Thyroid gland (tissue), 4 donors: Measurements from ENCODE around the gene HLCS. TPM values are rescaled to one million over a fixed set of nuclear protein-coding genes. Genes with fewer than 3 reads are reported as not detected.

Source experiments
- DNase-seq, 2 donors: peaks; one replicate each; pipeline ENCODE4 v3.0.0-alpha.2; 2019
- H3K27ac ChIP-seq, 3 donors: fragments of 200-600 bp; sonication (generic); 1 replicate in 2 of 3; 2 replicates in 1 of 3; pipeline ENCODE4 v1.5.1; 2016 to 2019; ENCODE audit warnings: mild to moderate bottlenecking in 1 of 3, moderate library complexity in 1 of 3
- H3K27me3 ChIP-seq: fragments of 200-600 bp; sonication (generic); one replicate; pipeline ENCODE4 v1.5.1; 2019
- H3K36me3 ChIP-seq, 2 donors: fragments of 200-600 bp; sonication (generic); one replicate each; pipeline ENCODE4 v1.5.1; 2016 to 2019
- H3K4me1 ChIP-seq, 2 donors: fragments of 200-600 bp; sonication (generic); one replicate each; pipeline ENCODE4 v1.5.1; 2017 to 2019
- H3K4me3 ChIP-seq, 3 donors: fragments of 200-600 bp; sonication (generic); replicated peaks in 1 of 3; 1 replicate in 2 of 3; 2 replicates in 1 of 3; pipeline ENCODE4 v1.5.1; 2016; ENCODE audit warnings: mild to moderate bottlenecking in 1 of 3
- H3K9me3 ChIP-seq: fragments of 200-600 bp; sonication (generic); one replicate; pipeline ENCODE4 v1.5.1; 2017
- CTCF ChIP-seq, 6 experiments: fragments of 200-600 bp in 3 of 6; fragments of 450-650 bp in 3 of 6; sonication (generic) in 3 of 6; IDR thresholded peaks; one replicate each; pipeline ENCODE4 v1.5.1; 2016 to 2019; ENCODE audit warnings: antibody characterized with exemption in 6 of 6, mild to moderate bottlenecking in 2 of 6, inconsistent platforms in 1 of 6, moderate library complexity in 1 of 6
- POLR2A ChIP-seq, 2 donors: fragments of 450-650 bp; IDR thresholded peaks; one replicate each; pipeline ENCODE4 v1.6.1; 2017; ENCODE audit warnings: antibody characterized with exemption in 2 of 2, mild to moderate bottlenecking in 2 of 2, moderate library complexity in 1 of 2
- WGBS, 2 donors: methylation state at CpG; one replicate each; pipeline ENCODE4 v1.1.5; 2017; 5-methylcytosine and 5-hydroxymethylcytosine counted together
- intact Hi-C: fragments of 100-400 bp; cut with DNase I; formaldehyde crosslinking; loops from one replicate; pipeline ENCODE4 v1.15.1; 2023
- total RNA-seq, 4 donors: library from RNA; depleted of rRNA; stranded (reverse); fragments of >200 nt; gene quantifications; one replicate each; pipeline ENCODE4 v1.2.3, GENCODE V29; 2016

HLCS gene
- total RNA-seq, 4 donors from 2014 or later, result 34.2 to 70.7 (median 43.4) TPM

- H3K27ac ChIP-seq, result no peak overlapping the region
- no peak overlapping the region for H3K4me3 ChIP-seq
- TF ChIP-seq CTCF (IDR thresholded peaks at IDR 0.05) (no peak), POLR2A (IDR thresholded peaks at IDR 0.05) (no peak)
- H3K4me1 ChIP-seq, result no peaks in the 10 kb centered on the region
- H3K9me3 ChIP-seq, result no peaks in the 10 kb centered on the region
- WGBS, 2 donors, result 92 to 98% methylated on average over 5 of the region's 5 CpGs
- DNase-seq, result no peak
- intact Hi-C loops, result no loop called here
- H3K36me3 ChIP-seq, result no peaks in the 10 kb centered on the region
- H3K27me3 ChIP-seq, result no peaks in the 10 kb centered on the region
Measured at GRCh38 chr21:36909423-36909822, 57.0 kb downstream of the HLCS start.

GRCh38 chr21:36908260-36908908 lies 58.1 kb downstream of the HLCS start:
- TF ChIP-seq POLR2A (IDR thresholded peaks at IDR 0.05) (no peak), CTCF (IDR thresholded peaks at IDR 0.05) (no peak)

GRCh38 chr21:36904093-36904666 lies 62.3 kb downstream of the HLCS start:
- Histone ChIP-seq H3K36me3 (no peaks in the 10 kb centered on the region), H3K4me3 (no peak overlapping the region), H3K27ac (no peak overlapping the region), H3K4me1 (no peaks in the 10 kb centered on the region), H3K27me3 (no peaks in the 10 kb centered on the region), H3K9me3 (no peaks in the 10 kb centered on the region)
- intact Hi-C loops, result no loop called here
- no peak for DNase-seq
- WGBS, 2 donors, result 69 to 81% methylated on average over 3 of the region's 3 CpGs
- TF ChIP-seq CTCF (IDR thresholded peaks at IDR 0.05) (no peak), POLR2A (IDR thresholded peaks at IDR 0.05) (no peak)

More at GRCh38 chr21:36908260-36908908, 58.1 kb downstream of the HLCS start:
- no peak overlapping the region for H3K27ac ChIP-seq
- intact Hi-C loops, result no loop called here
- no peak overlapping the region for H3K4me3 ChIP-seq
- H3K36me3 ChIP-seq, result no peaks in the 10 kb centered on the region
- no peaks in the 10 kb centered on the region for H3K9me3 ChIP-seq
- WGBS, 2 donors, result 98 to 99% methylated on average over 3 of the region's 3 CpGs
- no peaks in the 10 kb centered on the region for H3K4me1 ChIP-seq
- no peaks in the 10 kb centered on the region for H3K27me3 ChIP-seq
- no peak for DNase-seq

- H3K27me3 ChIP-seq, result no peaks in the 10 kb centered on the region
- no peak for DNase-seq
- intact Hi-C loops, result no loop called here
Measured at GRCh38 chr21:36902793-36903192, 63.7 kb downstream of the HLCS start.

GRCh38 chr21:36902331-36902730 lies 64.1 kb downstream of the HLCS start:
- intact Hi-C loops, result no loop called here
- TF ChIP-seq CTCF (IDR thresholded peaks at IDR 0.05) (no peak), POLR2A (IDR thresholded peaks at IDR 0.05) (no peak)

More at GRCh38 chr21:36902793-36903192, 63.7 kb downstream of the HLCS start:
- 74 to 78% methylated on average over 5 of the region's 5 CpGs for WGBS, 2 donors
- H3K4me3 ChIP-seq, result no peak overlapping the region
- no peaks in the 10 kb centered on the region for H3K9me3 ChIP-seq
- H3K36me3 ChIP-seq, result no peaks in the 10 kb centered on the region
- no peaks in the 10 kb centered on the region for H3K4me1 ChIP-seq
- no peak overlapping the region for H3K27ac ChIP-seq
- TF ChIP-seq POLR2A (IDR thresholded peaks at IDR 0.05), result no peak

More at GRCh38 chr21:36902331-36902730, 64.1 kb downstream of the HLCS start:
- 91 to 94% methylated on average over 8 of the region's 8 CpGs for WGBS, 2 donors
- no peak overlapping the region for H3K4me3 ChIP-seq
- no peaks in the 10 kb centered on the region for H3K4me1 ChIP-seq
- no peak overlapping the region for H3K27ac ChIP-seq
- no peaks in the 10 kb centered on the region for H3K36me3 ChIP-seq
- no peak for DNase-seq
- no peaks in the 10 kb centered on the region for H3K9me3 ChIP-seq
- no peaks in the 10 kb centered on the region for H3K27me3 ChIP-seq
